K562 (cell line): Measurements from ENCODE around the gene SRPK1. TPM values are rescaled to one million over a fixed set of nuclear protein-coding genes. Genes with fewer than 3 reads are reported as not detected.

Experiments used
- ATAC-seq: fragments of 200-7000 bp; cut with Tn5 transposase; 3 replicates; pipeline ENCODE4 v1.9.1; 2020; ENCODE audit warnings: moderate library complexity
- BruUV-seq: library from RNA; stranded (reverse); fragments of 400-500 nt; replicated peaks from 2 replicates; lab custom pipeline; 2021; lab: Mats Ljungman, UMichigan
- CTCF ChIA-PET: fragments of 300-600 bp; formaldehyde crosslinking; extraction: SDS; loops from one replicate; lab custom pipeline; 2021; ENCODE audit warnings: low intra/inter-chr PET ratio; lab: Yijun Ruan, JAX
- POLR2A ChIA-PET: fragments of 300-600, 350-650 bp; sonication (Branson Sonifier 250); formaldehyde crosslinking; extraction: SDS; loops from one replicate; lab custom pipeline; 2021; ENCODE audit warnings: antibody characterized with exemption, inconsistent platforms; lab: Yijun Ruan, JAX
- DNase-seq, 4 experiments: peaks; one replicate each; pipeline versions ENCODE4 v3.0.0 to v3.0.0-alpha.2; 2011 to 2018; ENCODE audit warnings: low spot score in 3 of 4, mixed read lengths in 3 of 4; ENCODE audit errors: extremely low read depth in 1 of 4
- FAIRE-seq: peaks from 2 replicates; lab custom pipeline; 2011; peaks lifted over from hg19 to GRCh38; lab: Jason Lieb, UNC
- H2AFZ ChIP-seq: 2 replicates; pipeline ENCODE4 v1.6.0; 2011; ENCODE audit warnings: low read depth, low read length, control low read depth, inconsistent platforms
- H3K27ac ChIP-seq: fragments of 200-600 bp; 3 replicates; pipeline ENCODE4 v1.8.0; 2011; ENCODE audit warnings: low read depth, mild to moderate bottlenecking, control low read depth, inconsistent platforms, low read length, moderate library complexity, mixed read lengths; ENCODE audit errors: extremely low read depth
- H3K27me3 ChIP-seq, 2 experiments: fragments of 300-600 bp in 1 of 2; 2 replicates in 1 of 2; 3 replicates in 1 of 2; pipeline versions ENCODE4 v1.6.0 to v1.8.0; 2011; ENCODE audit warnings: inconsistent platforms in 2 of 2, low read length in 2 of 2, mild to moderate bottlenecking in 1 of 2, mixed read lengths in 1 of 2, moderate library complexity in 1 of 2; ENCODE audit not compliant: control insufficient read depth in 2 of 2, insufficient read depth in 2 of 2
- H3K36me3 ChIP-seq: fragments of 300-600 bp; 3 replicates; pipeline ENCODE4 v1.8.0; 2011; ENCODE audit warnings: mild to moderate bottlenecking, low read length, inconsistent platforms; ENCODE audit not compliant: control insufficient read depth, insufficient read depth
- H3K4me1 ChIP-seq, 2 experiments: fragments of 200-600 bp in 1 of 2; replicated peaks in 1 of 2; 2 replicates in 1 of 2; 3 replicates in 1 of 2; pipeline versions ENCODE4 v1.5.1 to v1.8.0; 2011; ENCODE audit warnings: inconsistent platforms in 2 of 2, low read length in 2 of 2, mild to moderate bottlenecking in 1 of 2, mixed read lengths in 1 of 2, moderate library complexity in 1 of 2; ENCODE audit not compliant: control insufficient read depth in 2 of 2, insufficient read depth in 2 of 2
- H3K4me2 ChIP-seq: 2 replicates; pipeline ENCODE4 v1.6.1; 2011; ENCODE audit warnings: low read length, control low read depth, inconsistent platforms, mixed read lengths; ENCODE audit not compliant: insufficient read depth
- H3K4me3 ChIP-seq: fragments of 200-600 bp; sonication (generic), shearing (Covaris generic); 2 replicates; pipeline ENCODE4 v1.5.1; 2016; ENCODE audit warnings: control low read depth, inconsistent platforms
- H3K79me2 ChIP-seq: fragments of 200-600 bp; 3 replicates; pipeline ENCODE4 v1.8.0; 2011; ENCODE audit warnings: low read length, inconsistent platforms; ENCODE audit not compliant: control insufficient read depth, insufficient read depth
- H3K9ac ChIP-seq, 2 experiments: 2 replicates each; pipeline versions ENCODE4 v1.6.0 to v1.6.1; 2011; ENCODE audit warnings: low read depth in 2 of 2, low read length in 2 of 2, control low read depth in 1 of 2, inconsistent platforms in 1 of 2, mild to moderate bottlenecking in 1 of 2, mixed read lengths in 1 of 2; ENCODE audit not compliant: insufficient read depth in 1 of 2
- H3K9me1 ChIP-seq: one replicate; pipeline ENCODE4 v1.6.0; 2011; ENCODE audit warnings: inconsistent platforms, mild to moderate bottlenecking, low read length, moderate library complexity; ENCODE audit not compliant: control insufficient read depth, insufficient read depth
- H3K9me3 ChIP-seq: replicated peaks from 2 replicates; pipeline ENCODE4 v1.5.1; 2011; ENCODE audit warnings: low read depth, low read length, inconsistent platforms; ENCODE audit not compliant: control insufficient read depth, insufficient read depth
- H4K20me1 ChIP-seq: replicated peaks from 2 replicates; pipeline ENCODE4 v1.6.1; 2011; ENCODE audit warnings: low read length, inconsistent platforms, mixed read lengths; ENCODE audit not compliant: control insufficient read depth, insufficient read depth
- HMGN3 ChIP-seq: IDR thresholded peaks from 2 replicates; pipeline ENCODE4 v1.6.1; 2011; ENCODE audit warnings: borderline replicate concordance, low read depth, mild to moderate bottlenecking, mixed read lengths, low read length; ENCODE audit not compliant: insufficient read length; ENCODE audit errors: extremely low read depth
- SRF ChIP-seq, 2 experiments: fragments of 250-450, 450-650 bp in 1 of 2; sonication (Bioruptor Pico) in 1 of 2; sonication (generic) in 1 of 2; formaldehyde crosslinking; IDR thresholded peaks; 2 replicates each; pipeline versions ENCODE4 v1.5.0 to v1.5.1; 2020 to 2022; ENCODE audit warnings: mild to moderate bottlenecking in 1 of 2, missing genetic modification reagents in 1 of 2
- WGBS: fragments of 100-300 bp; shearing (Covaris generic); methylation state at CpG from one replicate; pipeline ENCODE4 v1.1.6; 2016; ENCODE audit warnings: low coverage, mixed read lengths; ENCODE audit not compliant: insufficient coverage; ENCODE audit errors: missing lambda C conversion rate; 5-methylcytosine and 5-hydroxymethylcytosine counted together
- in situ Hi-C: fragments of 300-500 bp; cut with MboI; formaldehyde crosslinking; loops from 4 replicates; pipeline ENCODE4 v1.15.0; 2018; ENCODE audit warnings: inconsistent platforms, mixed read lengths
- intact Hi-C: fragments of 100-400 bp; cut with micrococcal nuclease; formaldehyde crosslinking; loops from 2 replicates; pipeline ENCODE4 v1.14.2; 2022
- polyA plus RNA-seq, 8 experiments: library from polyadenylated mRNA; depleted of rRNA in 4 of 8; stranded (reverse) in 5 of 8; unstranded in 3 of 8; fragments of >200 nt; fragmentation: Nextera tagmentation in 2 of 8; fragmentation: Illumina TruSeq in 1 of 8; extraction: Ambion mirVana in 2 of 8; extraction: Trizol in 1 of 8; gene quantifications; 2 replicates each; pipeline versions ENCODE4 v1.2.1 to v1.2.3, GENCODE V29; 2011 to 2014; ENCODE audit warnings: inconsistent platforms in 1 of 8, missing spikeins in 1 of 8
- total RNA-seq, 7 experiments: library from RNA; depleted of rRNA in 6 of 7; stranded (reverse); fragments of >200 nt in 6 of 7; fragmentation: Illumina TruSeq in 2 of 7; extraction: Trizol in 2 of 7; gene quantifications; 2 replicates each; pipeline versions ENCODE4 v1.2.1 to v1.2.3, GENCODE V29; 2011 to 2021; ENCODE audit warnings: low replicate concordance in 1 of 7
- TF ChIP-seq, protein P1 (sequence below): fragments of 450-650 bp; IDR thresholded peaks from 2 replicates; pipeline ENCODE4 v1.7.1; 2018; ENCODE audit warnings: mild to moderate bottlenecking, low read depth; ENCODE audit not compliant: partially characterized antibody

SRPK1 gene
- total and polyA plus RNA-seq, 9 of the 15 experiments (the other 6 are each of a cell fraction or from before 2014, with no cell fraction given) = 99.6 to 185 (median 159) TPM

DNA sequence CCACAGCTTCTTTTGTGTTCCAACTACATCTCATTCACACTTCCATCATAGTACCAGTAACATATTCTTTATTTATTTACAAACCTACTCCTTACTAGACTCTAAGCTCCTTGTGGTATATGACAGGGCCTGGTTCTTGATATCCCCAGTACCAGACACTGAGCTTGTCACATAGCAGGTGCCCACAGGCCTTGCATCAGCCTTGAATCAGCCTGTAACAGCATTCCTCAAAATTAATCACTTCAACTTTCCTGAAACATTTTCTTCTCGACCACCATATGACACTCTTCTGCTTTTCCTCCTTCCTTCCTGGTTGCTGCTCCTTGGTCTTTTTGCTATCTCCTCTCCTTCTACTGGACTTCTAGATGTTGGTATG, 24.7 kb upstream of the SRPK1 start:
- no peak for ATAC-seq
- BruUV-seq = no TSS peak

More for the DNA sequence above, 24.7 kb upstream of the SRPK1 start:
- WGBS = 0% methylated on average over 1 of the region's 1 CpG
- H4K20me1 ChIP-seq = no peaks in the 10 kb centered on the region
- H3K4me3 ChIP-seq = no peak overlapping the region
- H3K4me1 ChIP-seq = peaks cover 0 to 2% of the 10 kb centered on the region in 2 experiments; a peak in 2 of 5 replicates
- CTCF ChIA-PET = no interaction called here
- H3K79me2 ChIP-seq = no peaks in the 10 kb centered on the region
- H3K27me3 ChIP-seq = peaks cover 0 to 5% of the 10 kb centered on the region in 2 experiments; a peak in 3 of 5 replicates
- H3K9me1 ChIP-seq = no peaks in the 10 kb centered on the region
- in situ Hi-C loops = no loop called here
- TF ChIP-seq, protein P1, sequence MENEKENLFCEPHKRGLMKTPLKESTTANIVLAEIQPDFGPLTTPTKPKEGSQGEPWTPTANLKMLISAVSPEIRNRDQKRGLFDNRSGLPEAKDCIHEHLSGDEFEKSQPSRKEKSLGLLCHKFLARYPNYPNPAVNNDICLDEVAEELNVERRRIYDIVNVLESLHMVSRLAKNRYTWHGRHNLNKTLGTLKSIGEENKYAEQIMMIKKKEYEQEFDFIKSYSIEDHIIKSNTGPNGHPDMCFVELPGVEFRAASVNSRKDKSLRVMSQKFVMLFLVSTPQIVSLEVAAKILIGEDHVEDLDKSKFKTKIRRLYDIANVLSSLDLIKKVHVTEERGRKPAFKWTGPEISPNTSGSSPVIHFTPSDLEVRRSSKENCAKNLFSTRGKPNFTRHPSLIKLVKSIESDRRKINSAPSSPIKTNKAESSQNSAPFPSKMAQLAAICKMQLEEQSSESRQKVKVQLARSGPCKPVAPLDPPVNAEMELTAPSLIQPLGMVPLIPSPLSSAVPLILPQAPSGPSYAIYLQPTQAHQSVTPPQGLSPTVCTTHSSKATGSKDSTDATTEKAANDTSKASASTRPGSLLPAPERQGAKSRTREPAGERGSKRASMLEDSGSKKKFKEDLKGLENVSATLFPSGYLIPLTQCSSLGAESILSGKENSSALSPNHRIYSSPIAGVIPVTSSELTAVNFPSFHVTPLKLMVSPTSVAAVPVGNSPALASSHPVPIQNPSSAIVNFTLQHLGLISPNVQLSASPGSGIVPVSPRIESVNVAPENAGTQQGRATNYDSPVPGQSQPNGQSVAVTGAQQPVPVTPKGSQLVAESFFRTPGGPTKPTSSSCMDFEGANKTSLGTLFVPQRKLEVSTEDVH = no peak
- TF ChIP-seq HMGN3 (no peak), SRF (CRISPR knock-in tag; IDR thresholded peaks at IDR 0.05) (no peak)
- TF ChIP-seq, all 486 proteins: peak for 0
- intact Hi-C loops = no loop called here
- Histone ChIP-seq H3K36me3 (no peaks in the 10 kb centered on the region), H3K9ac (no peak overlapping the region), H3K27ac (no peak overlapping the region), H3K9me3 (no peaks in the 10 kb centered on the region), H2AFZ (no peak overlapping the region), H3K4me2 (no peak overlapping the region)
- DNase-seq (no peak), FAIRE-seq (no peak)
- POLR2A ChIA-PET = interaction anchor here (0.7 to 2.0 kb wide), 2 partner anchors 19 to 505 kb away, joined by 3 to 4 read pairs; no protein-coding TSS in a partner anchor
